NB4 (cell line): ENCODE results near the gene GTF2H4.

Experiments used
- DNase-seq: peaks from one replicate; pipeline ENCODE4 v3.0.0; 2010; ENCODE audit warnings: low read depth
- H3K4me3 ChIP-seq: one replicate; pipeline ENCODE4 v1.5.1; 2011; ENCODE audit warnings: mild to moderate bottlenecking, low read depth, low read length, moderate library complexity
- CTCF ChIP-seq: IDR thresholded peaks from one replicate; pipeline ENCODE4 v1.5.1; 2012; ENCODE audit warnings: low read depth, low read length
- MAX ChIP-seq: IDR thresholded peaks from 2 replicates; pipeline ENCODE4 v1.6.1; 2011; ENCODE audit warnings: low read depth, low read length
- MYC ChIP-seq: IDR thresholded peaks from 2 replicates; pipeline ENCODE4 v1.6.1; 2011; ENCODE audit warnings: low read depth, low read length
- POLR2A ChIP-seq: IDR thresholded peaks from 2 replicates; pipeline ENCODE4 v1.6.1; 2011; ENCODE audit warnings: mild to moderate bottlenecking; ENCODE audit not compliant: insufficient read length; ENCODE audit errors: extremely low read depth

Gene GTF2H4

DNA sequence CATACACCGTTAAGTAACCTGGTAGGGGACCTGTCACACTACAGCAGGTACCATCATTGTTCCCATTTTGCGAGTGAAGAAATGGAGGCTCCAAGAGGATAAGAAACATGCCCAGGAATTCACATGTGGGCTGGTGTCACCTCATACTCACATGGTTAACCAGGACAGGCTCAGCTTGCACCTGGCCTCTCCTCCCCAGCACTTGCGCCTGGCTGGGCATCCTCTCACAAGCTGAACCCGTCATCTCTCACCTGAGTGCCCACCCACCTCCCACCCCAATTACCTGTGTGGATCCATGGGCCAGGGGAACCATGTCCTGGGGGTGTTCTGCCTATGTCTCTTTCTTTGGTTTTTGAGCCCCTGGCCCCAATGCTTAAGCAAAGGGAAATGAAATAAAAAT lies 22.5 kb downstream of the GTF2H4 start:
- no peak for TF ChIP-seq POLR2A
- TF ChIP-seq MAX: no peak
- TF ChIP-seq MYC: no peak
- TF ChIP-seq CTCF: no peak
- no peak for DNase-seq
- H3K4me3 ChIP-seq: no peak overlapping the region

- TF ChIP-seq MAX (no peak), POLR2A (no peak), CTCF (no peak), MYC (no peak)
- DNase-seq: no peak
- H3K4me3 ChIP-seq: no peak overlapping the region
These were observed 23.3 kb downstream of the GTF2H4 start for GRCh38 chr6:30931272-30931671.

DNA sequence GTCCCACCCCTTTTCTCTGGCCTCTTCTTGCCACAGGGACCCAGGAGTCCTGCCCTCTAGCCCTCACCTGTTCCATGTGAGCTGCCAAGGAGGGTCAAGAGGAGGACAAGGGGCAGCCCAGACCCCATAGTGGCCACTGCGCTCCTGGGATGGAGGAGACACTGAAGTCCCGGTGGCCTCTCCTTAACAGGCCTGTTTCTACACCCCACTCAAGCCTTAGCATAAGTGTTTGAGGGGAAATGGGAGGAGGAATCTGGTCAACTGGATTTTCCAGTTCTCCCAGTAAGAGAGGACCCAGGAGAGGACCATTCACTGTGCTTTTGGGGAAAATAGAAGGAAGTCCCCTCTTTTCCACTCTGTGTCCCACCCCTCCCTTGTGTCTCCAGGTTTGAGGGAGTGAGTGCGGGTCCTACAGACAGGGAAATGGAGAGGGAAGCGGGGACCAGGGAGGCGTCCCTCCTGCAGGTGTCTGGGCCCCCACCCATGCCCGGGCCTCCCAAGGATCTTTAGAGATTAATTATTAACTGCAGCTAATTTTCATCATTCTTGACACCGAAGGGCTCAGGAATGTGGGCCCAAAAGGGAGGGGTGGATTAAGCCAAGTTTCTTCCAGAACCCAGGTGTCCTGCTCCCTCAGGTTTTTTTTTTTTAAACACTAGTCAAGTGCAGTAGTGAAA lies 24.1 kb downstream of the GTF2H4 start, which contains the start of gene SFTA2:
Gene SFTA2, minus strand, starts transcription at position 202 of the 677 bp plus-strand sequence. Its CDS starts 74 bp downstream, at position 128.
- TF ChIP-seq MYC (no peak), POLR2A (no peak), MAX (no peak), CTCF (no peak)
- no peak within 1 kb of the TSS for H3K4me3 ChIP-seq
- no peak for DNase-seq

DNA sequence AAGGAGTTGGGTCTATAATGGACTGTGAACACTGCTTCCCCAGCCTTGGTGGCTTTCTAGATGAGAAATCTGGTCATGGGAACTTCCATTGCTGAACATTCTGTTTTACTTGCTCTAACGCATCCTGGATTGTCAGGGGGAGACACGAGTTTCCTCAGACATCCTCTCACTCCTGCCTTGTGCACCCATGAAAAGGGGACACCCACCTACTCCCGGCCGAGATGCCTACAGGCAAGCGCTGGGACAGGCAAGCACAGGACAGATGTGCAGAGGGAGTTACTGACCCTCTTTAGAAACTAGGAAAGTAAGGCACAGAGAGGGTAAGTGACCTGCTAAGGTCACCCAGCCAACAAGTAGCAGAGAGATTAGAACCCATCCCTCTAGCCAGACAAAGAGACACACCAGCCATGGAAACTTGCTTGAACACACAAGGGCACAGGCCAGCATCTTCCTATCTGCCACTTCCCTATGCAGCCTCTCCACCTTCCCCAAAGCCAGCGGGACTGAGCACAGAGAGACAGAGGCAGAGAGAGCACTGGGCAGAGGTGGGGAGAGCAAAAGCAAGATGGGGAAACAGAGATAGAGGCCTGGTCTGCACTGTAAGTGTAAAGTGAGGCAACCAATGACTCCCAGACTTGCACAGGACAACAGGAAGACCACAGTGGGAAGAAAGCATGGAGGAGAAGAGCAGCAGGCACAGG lies 24.8 kb downstream of the GTF2H4 start:
- DNase-seq: no peak
- TF ChIP-seq CTCF (no peak), MYC (no peak), MAX (no peak), POLR2A (no peak)
- no peak overlapping the region for H3K4me3 ChIP-seq

DNA sequence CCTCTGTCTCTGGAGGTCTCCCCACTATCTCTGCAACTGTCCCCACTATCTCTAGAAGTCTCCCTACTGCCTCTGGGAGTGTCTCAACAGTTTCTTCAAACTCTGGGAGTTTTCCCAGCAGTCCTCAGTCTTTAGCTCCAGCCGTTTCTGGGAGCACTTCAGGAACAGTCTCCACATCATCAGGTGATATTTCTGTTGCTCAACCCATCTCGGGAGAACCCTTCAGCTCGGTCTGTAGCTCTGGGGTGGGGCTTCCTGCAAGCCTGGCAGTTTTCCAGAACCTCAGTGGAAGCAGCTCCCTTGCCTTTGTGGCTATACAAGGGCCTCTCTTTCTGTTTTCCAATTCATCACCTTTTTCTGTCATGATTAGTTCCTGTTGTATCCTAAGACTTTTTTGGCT lies 27.0 kb downstream of the GTF2H4 start:
- TF ChIP-seq MAX (no peak), MYC (no peak), CTCF (no peak), POLR2A (no peak)
- no peak for DNase-seq

More for the DNA sequence above, 27.0 kb downstream of the GTF2H4 start:
- no peak overlapping the region for H3K4me3 ChIP-seq
